PFSK-1 (cell line): ENCODE results near the gene GSTM5.

Source experiments
- FOXP2 ChIP-seq: optimal IDR thresholded peaks from 2 replicates; pipeline ENCODE3; 2011; ENCODE audit warnings: borderline replicate concordance, control low read depth, inconsistent platforms; ENCODE audit not compliant: insufficient read depth; ENCODE audit errors: extremely low read length, extremely low read depth
- POLR2AphosphoS5 ChIP-seq: IDR thresholded peaks from 2 replicates; pipeline ENCODE4 v1.6.1; 2012; ENCODE audit warnings: low read depth, mild to moderate bottlenecking, control low read depth, low read length, moderate library complexity
- REST ChIP-seq, 2 experiments: IDR thresholded peaks; 2 replicates each; pipeline versions ENCODE4 v1.6.1 to v1.8.0; 2011 to 2012; ENCODE audit warnings: low read depth in 2 of 2, low read length in 2 of 2, control low read depth in 1 of 2, inconsistent platforms in 1 of 2, mild to moderate bottlenecking in 1 of 2, moderate library complexity in 1 of 2; ENCODE audit not compliant: insufficient read depth in 1 of 2
- SIN3A ChIP-seq: IDR thresholded peaks from 2 replicates; pipeline ENCODE4 v1.6.1; 2012; ENCODE audit warnings: mild to moderate bottlenecking, low read length, moderate library complexity, borderline replicate concordance; ENCODE audit not compliant: insufficient read depth
- TAF1 ChIP-seq: IDR thresholded peaks from 2 replicates; pipeline ENCODE4 v1.6.1; 2012; ENCODE audit warnings: low read length, control low read depth, borderline replicate concordance; ENCODE audit not compliant: insufficient read depth

GRCh38 chr1:109760581-109761226 is 48.7 kb downstream of the GSTM5 start:
- TF ChIP-seq POLR2AphosphoS5 (no peak), REST (IDR thresholded peaks at IDR 0.05; ENCODE audit: insufficient read depth in 1 of 2, low read depth in 2 of 2, low read length in 2 of 2) (no peak), SIN3A (no peak), TAF1 (no peak), FOXP2 (no peak)
